Activated CD8-positive, alpha-beta memory T cell treated with anti-CD3 and anti-CD28 coated beads for 36 hours (primary cell): ENCODE data around the gene DBX1. TPM values are rescaled to one million over a fixed set of nuclear protein-coding genes. Genes with fewer than 3 reads are reported as not detected.

Source experiments
- CTCF ChIA-PET: fragments of 350-600 bp; sonication (Branson Sonifier 250); formaldehyde crosslinking; loops from one replicate; lab custom pipeline; 2021; ENCODE audit warnings: antibody characterized with exemption; lab: Charles Lee
- POLR2A ChIA-PET: fragments of 350-600 bp; sonication (Branson Sonifier 250); formaldehyde crosslinking; loops from one replicate; lab custom pipeline; 2021; ENCODE audit warnings: antibody characterized with exemption; lab: Charles Lee
- total RNA-seq, 2 experiments: library from RNA; stranded (reverse); gene quantifications; one replicate each; pipeline ENCODE4 v1.2.3, GENCODE V29; 2021

DBX1 gene
- total RNA-seq, 2 experiments from 2014 or later: not detected

DNA sequence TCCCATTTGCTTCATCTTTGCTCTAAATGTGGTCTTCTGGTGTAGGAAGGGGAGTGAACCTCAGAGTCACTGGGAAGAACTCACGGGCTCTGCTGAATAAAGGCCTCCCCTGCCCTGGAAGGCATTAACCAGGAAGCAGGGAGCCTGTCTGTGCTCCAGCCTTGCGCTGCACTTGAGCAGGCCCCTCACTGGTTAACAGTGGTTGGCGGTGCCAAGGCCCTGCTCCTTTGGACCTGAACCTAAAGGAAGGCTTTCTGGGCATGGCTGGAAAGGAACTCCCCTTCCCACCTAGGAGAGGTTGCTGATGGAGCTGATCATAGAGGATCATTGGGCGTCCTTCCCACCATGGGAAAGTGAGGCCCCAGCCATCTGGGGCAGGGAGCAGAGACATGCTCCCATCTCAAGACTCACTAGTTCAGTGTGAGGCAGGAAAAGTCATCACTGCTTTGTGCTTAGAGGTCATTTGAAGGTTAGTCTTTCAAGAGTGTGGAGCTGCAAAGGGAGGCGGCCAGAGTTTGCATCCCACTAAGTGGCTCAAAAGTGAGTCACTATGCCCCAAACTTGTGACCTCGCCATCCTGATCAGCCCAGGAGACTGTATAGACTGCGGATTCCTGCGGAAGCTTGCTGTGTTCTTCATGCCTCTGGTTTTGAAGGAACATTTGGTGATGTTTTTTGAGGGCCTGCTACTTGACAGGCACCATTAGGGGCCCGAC lies 50.4 kb downstream of the DBX1 start:
- ChIA-PET POLR2A (no interaction called here), CTCF (no interaction called here)

Other genes starting within 250 kb of the DBX1 start
- gene HTATIP2, start 203.2 kb upstream of the DBX1 start, total RNA-seq: 10 to 100 TPM; 49.8 to 54.6 TPM
- 10 to 100 TPM; 47.0 to 52.0 TPM for gene PRMT3, start 227.2 kb upstream of the DBX1 start, total RNA-seq